Measurements from ENCODE around the gene ARHGEF26. TPM values are rescaled to one million over a fixed set of nuclear protein-coding genes. Genes with fewer than 3 reads are reported as not detected.
A peak's percentile ranks its signal among the peaks of the same experiment; 100 is the strongest.

ARHGEF26 gene
- polyA plus RNA-seq, 3 donors: 0.05 TPM; not detected in 2

DNA sequence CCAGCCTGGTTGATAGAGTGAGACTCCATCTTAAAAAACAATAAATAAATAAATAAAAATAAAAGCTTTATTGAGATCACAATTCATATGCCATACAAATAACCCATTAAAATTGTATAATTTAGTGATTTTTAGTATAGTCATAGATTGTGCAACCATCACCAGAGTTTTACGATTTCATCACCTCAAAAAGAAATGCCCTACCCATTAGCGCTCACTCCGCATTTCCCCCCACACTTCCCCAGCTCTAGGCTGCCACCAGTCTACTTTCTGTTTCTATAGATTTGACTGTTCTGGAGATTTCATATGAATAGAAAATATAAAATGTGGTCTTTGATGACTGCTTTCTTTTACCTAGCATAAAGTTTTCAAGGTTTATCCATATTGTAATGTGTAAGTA lies 57.0 kb downstream of the ARHGEF26 start:
- H3K4me3 Mint-ChIP-seq: no peak overlapping the region
- Histone ChIP-seq H3K27me3 (ENCODE audit: control insufficient read depth in 2 of 2, insufficient read depth in 2 of 2, low read length in 2 of 2) (no peaks in the 10 kb centered on the region), H3K9me3 (replicated peaks in 1 of 2; ENCODE audit: control insufficient read depth in 1 of 2, insufficient read depth in 1 of 2, low read length in 2 of 2) (no peaks in the 10 kb centered on the region), H4K20me1 (ENCODE audit: insufficient read depth, low read length) (no peaks in the 10 kb centered on the region), H2AFZ (ENCODE audit: insufficient read depth, low read depth, low read length, poor library complexity, severe bottlenecking) (no peak overlapping the region), H3K36me3 (replicated peaks in 1 of 2; ENCODE audit: control insufficient read depth in 1 of 2, insufficient read depth in 2 of 2, low read length in 2 of 2) (no peaks in the 10 kb centered on the region), H3K9ac (ENCODE audit: insufficient read depth, low read length, poor library complexity, severe bottlenecking) (no peak overlapping the region), H3K4me1 (ENCODE audit: control insufficient read depth in 1 of 2, insufficient read depth in 2 of 2, low read length in 2 of 2) (peaks cover 20 to 25% of the 10 kb centered on the region in 2 donors), H3K4me3 (replicated peaks in 1 of 3; ENCODE audit: low read depth in 2 of 3, low read length in 3 of 3) (no peak overlapping the region), H3K79me2 (ENCODE audit: insufficient read depth, low read length) (no peaks in the 10 kb centered on the region), H3K4me2 (replicated peaks; ENCODE audit: extremely low read depth, low read length, poor library complexity, severe bottlenecking) (peak overlapping the region; percentile 41), H3K27ac (ENCODE audit: low read depth in 1 of 2, low read length in 2 of 2) (peak overlapping the region; percentile 20 to 59)
- peaks cover 0 to 4% (median 0%) of the 10 kb centered on the region in 7 donors for H3K9me3 Mint-ChIP-seq
- peaks cover 0 to 2% (median 0%) of the 10 kb centered on the region in 3 donors for H3K27me3 Mint-ChIP-seq (ENCODE audit: low read depth in 3 of 3)
- WGBS (ENCODE audit: insufficient coverage): no CpG with 5 or more reads among the region's 3 CpGs
- H3K4me1 Mint-ChIP-seq: peaks cover 25% of the 10 kb centered on the region
- no peaks in the 10 kb centered on the region for H3K36me3 Mint-ChIP-seq
- TF ChIP-seq CTCF (IDR thresholded peaks at IDR 0.05): no peak
- peak overlapping the region; percentile 47 to 92 (median 84) for H3K27ac Mint-ChIP-seq
- peak; percentile 72 to 82 (median 79) for DNase-seq
- intact Hi-C loops (cut with micrococcal nuclease): no loop called here

DNA sequence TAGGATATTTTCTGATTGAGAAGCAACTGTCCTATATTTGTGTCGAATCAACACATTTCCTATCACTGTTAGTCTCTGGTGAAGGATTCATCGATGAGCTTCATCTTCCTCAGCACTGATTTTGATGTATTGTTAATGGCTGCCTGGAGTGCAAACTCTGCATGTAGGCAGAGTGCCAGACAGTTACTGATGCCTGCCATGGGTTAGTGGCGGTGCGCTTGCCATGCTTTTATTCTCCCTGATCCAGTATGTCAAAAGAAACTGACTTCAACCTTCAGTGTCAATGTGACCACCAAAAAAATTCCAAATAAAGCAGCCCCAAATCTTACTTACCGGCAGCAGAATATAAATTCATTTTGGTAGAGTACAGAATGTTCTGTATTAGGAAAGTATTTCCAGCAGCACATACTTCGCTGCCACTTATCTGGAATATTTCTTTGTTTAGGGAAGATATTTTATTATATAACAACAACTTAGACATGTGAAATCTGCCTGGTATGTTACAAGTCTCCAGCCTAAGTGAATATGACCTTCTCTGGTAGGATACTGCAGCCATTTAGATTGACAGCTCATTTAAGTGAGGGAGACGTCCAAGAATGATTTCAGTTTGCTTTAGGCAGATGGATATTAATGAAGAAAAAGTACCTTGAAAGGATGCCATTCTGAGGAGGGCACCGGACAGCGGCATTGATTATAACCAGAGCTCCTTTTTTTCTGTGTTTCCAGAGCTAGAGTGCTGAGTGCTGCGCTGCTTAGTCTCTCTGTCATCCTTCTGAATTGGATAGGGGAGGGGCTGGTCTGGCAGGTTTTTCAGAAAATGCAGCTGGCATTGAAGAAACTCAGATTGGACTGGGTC lies 59.9 kb downstream of the ARHGEF26 start:
- no peaks in the 10 kb centered on the region for H3K9me3 ChIP-seq (replicated peaks in 1 of 2; ENCODE audit: control insufficient read depth in 1 of 2, insufficient read depth in 1 of 2, low read length in 2 of 2)

More for the DNA sequence above, 59.9 kb downstream of the ARHGEF26 start:
- TF ChIP-seq CTCF (IDR thresholded peaks at IDR 0.05): no peak
- peaks cover 23% of the 10 kb centered on the region for H3K4me1 Mint-ChIP-seq
- no peaks in the 10 kb centered on the region for H3K79me2 ChIP-seq (ENCODE audit: insufficient read depth, low read length)
- no peak overlapping the region for H3K9ac ChIP-seq (ENCODE audit: insufficient read depth, low read length, poor library complexity, severe bottlenecking)
- H3K4me3 ChIP-seq (replicated peaks in 1 of 3; ENCODE audit: low read depth in 2 of 3, low read length in 3 of 3): no peak overlapping the region
- no peak overlapping the region for H3K27ac ChIP-seq (ENCODE audit: low read depth in 1 of 2, low read length in 2 of 2)
- H3K9me3 Mint-ChIP-seq: peaks cover 0 to 6% (median 2%) of the 10 kb centered on the region in 7 donors
- WGBS (ENCODE audit: insufficient coverage): 95% methylated on average over 6 of the region's 10 CpGs
- no peak overlapping the region for H3K27ac Mint-ChIP-seq
- no peaks in the 10 kb centered on the region for H4K20me1 ChIP-seq (ENCODE audit: insufficient read depth, low read length)
- no peaks in the 10 kb centered on the region for H3K36me3 Mint-ChIP-seq
- H3K4me1 ChIP-seq (ENCODE audit: control insufficient read depth in 1 of 2, insufficient read depth in 2 of 2, low read length in 2 of 2): peaks cover 20 to 25% of the 10 kb centered on the region in 2 donors
- H3K4me2 ChIP-seq (replicated peaks; ENCODE audit: extremely low read depth, low read length, poor library complexity, severe bottlenecking): no peak overlapping the region
- intact Hi-C loops (cut with micrococcal nuclease): no loop called here
- H3K27me3 ChIP-seq (ENCODE audit: control insufficient read depth in 2 of 2, insufficient read depth in 2 of 2, low read length in 2 of 2): no peaks in the 10 kb centered on the region
- H3K27me3 Mint-ChIP-seq (ENCODE audit: low read depth in 3 of 3): peaks cover 0 to 4% (median 0%) of the 10 kb centered on the region in 3 donors
- DNase-seq: no peak
- no peak overlapping the region for H3K4me3 Mint-ChIP-seq
- H2AFZ ChIP-seq (ENCODE audit: insufficient read depth, low read depth, low read length, poor library complexity, severe bottlenecking): no peak overlapping the region
- H3K36me3 ChIP-seq (replicated peaks in 1 of 2; ENCODE audit: control insufficient read depth in 1 of 2, insufficient read depth in 2 of 2, low read length in 2 of 2): no peaks in the 10 kb centered on the region
